ENCODE results near the gene AGBL5. TPM values are rescaled to one million over a fixed set of nuclear protein-coding genes. Genes with fewer than 3 reads are reported as not detected.
A peak's percentile ranks its signal among the peaks of the same experiment; 100 is the strongest.

Gene AGBL5
- total and polyA plus RNA-seq, 4 donors: 11.5 to 16.7 (median 14.6) TPM

- Histone ChIP-seq H3K4me1 (ENCODE audit: control insufficient read depth in 1 of 2, insufficient read depth in 2 of 2, low read length in 2 of 2) (no peaks in the 10 kb centered on the region), H3K9me3 (ENCODE audit: control insufficient read depth, low read length) (no peaks in the 10 kb centered on the region), H3K36me3 (ENCODE audit: control insufficient read depth in 1 of 2, insufficient read depth in 2 of 2, low read length in 1 of 2) (no peaks in the 10 kb centered on the region), H3K4me3 (ENCODE audit: low read length in 2 of 2) (peak overlapping the region in 1 of 2 donors; percentile 76), H3K27me3 (ENCODE audit: control insufficient read depth in 1 of 2, insufficient read depth in 2 of 2, low read length in 1 of 2) (no peaks in the 10 kb centered on the region), H3K27ac (ENCODE audit: low read depth in 1 of 2, low read length in 2 of 2) (no peak overlapping the region)
- DNase-seq (peak in 1 of 2 donors; percentile 51), ATAC-seq (ENCODE audit: low FRiP score) (no peak)
- 63 to 69% methylated on average over 8 of the region's 8 CpGs for WGBS, 2 donors
- intact Hi-C loops (cut with DNase I): loop anchor here in 1 of 2 donors (2.0 kb wide), 1 partner anchor 17 kb away; no protein-coding TSS in a partner anchor
These were observed 18.6 kb downstream of the AGBL5 start for GRCh38 chr2:27069961-27070618.

DNA sequence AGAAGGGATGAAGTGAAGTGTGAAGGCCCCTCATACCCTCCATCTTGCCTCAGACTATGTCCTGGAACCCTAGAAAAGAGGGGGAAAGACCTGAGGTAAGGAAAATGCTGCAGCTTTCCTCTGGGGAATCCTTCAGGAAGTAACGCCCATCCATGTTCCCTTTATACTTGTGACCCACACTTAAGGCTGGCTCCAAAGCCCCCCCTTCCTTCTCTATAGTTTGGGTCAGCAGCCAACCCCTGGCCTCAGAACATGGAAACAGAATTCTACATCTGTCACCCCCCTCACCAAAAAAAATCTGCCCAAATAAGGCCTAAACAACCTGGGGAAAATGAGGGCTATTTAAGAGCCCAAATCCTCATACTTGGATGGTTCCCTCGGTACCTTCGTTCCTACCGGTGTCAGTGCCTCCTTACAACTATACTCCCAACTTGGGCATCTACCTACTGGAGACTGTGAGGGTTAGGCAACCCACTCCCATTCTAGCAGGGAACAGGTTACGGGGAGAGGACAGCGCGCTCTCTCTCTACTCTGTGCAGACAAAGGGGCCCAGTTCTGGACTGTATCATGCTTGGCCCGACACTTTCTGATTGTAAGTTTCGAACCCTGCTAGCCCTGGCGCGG is 19.3 kb downstream of the AGBL5 start:
- Histone ChIP-seq H3K27me3 (ENCODE audit: control insufficient read depth in 1 of 2, insufficient read depth in 2 of 2, low read length in 1 of 2) (no peaks in the 10 kb centered on the region), H3K4me3 (ENCODE audit: low read length in 2 of 2) (peak overlapping the region; percentile 23 to 76), H3K27ac (ENCODE audit: low read depth in 1 of 2, low read length in 2 of 2) (peak overlapping the region; percentile 2 to 28), H3K9me3 (ENCODE audit: control insufficient read depth, low read length) (no peaks in the 10 kb centered on the region), H3K36me3 (ENCODE audit: control insufficient read depth in 1 of 2, insufficient read depth in 2 of 2, low read length in 1 of 2) (no peaks in the 10 kb centered on the region), H3K4me1 (ENCODE audit: control insufficient read depth in 1 of 2, insufficient read depth in 2 of 2, low read length in 2 of 2) (no peaks in the 10 kb centered on the region)
- intact Hi-C loops (cut with DNase I): loop anchor here in 1 of 2 donors (2.0 kb wide), 1 partner anchor 18 kb away; no protein-coding TSS in a partner anchor
- ATAC-seq (ENCODE audit: low FRiP score): no peak
- 0 to 1% methylated on average over 11 of the region's 11 CpGs for WGBS, 2 donors
- no peak for DNase-seq

DNA sequence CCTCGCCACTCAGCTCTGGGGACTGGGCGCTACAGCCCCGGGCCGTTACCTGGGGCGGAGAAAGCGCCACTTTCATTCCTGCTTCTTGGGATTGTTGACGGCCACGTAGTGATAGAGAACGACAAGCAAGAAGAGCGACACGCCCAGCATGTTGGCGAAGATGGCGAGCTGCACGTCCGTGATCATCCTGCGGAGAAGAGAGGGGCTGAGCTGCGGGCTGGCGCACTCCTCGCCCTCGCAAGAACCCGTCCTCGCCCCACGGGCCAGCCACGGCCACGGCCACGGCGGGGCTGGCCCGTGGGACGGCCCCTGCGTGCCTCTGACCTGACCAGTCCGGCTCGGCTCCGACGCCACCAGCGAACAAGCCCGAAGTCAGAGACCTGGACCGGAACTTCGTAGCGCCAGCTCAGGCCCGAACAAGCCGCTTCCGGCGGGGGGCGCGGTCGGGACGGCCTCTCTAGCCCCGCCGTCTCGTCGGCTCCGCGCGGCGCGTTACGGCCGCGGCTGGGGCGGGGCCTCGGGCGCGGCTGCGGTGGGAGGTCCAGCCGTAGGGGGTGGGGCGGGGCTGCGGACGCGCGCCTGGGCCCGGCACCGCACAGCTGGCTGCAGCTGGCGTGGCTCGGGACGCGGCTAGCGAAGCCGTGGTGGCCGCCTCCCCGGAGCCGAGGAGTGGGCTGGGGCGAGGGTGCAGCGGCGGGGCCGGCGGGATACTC is 20.0 kb downstream of the AGBL5 start, which contains the start of gene OST4:
Gene OST4, minus strand, starts transcription at position 378 of the 713 bp plus-strand sequence.
- Histone ChIP-seq H3K36me3 (ENCODE audit: control insufficient read depth in 1 of 2, insufficient read depth in 2 of 2, low read length in 1 of 2) (no peaks in the 10 kb centered on the region), H3K27me3 (ENCODE audit: control insufficient read depth in 1 of 2, insufficient read depth in 2 of 2, low read length in 1 of 2) (no peaks in the 10 kb centered on the region), H3K4me1 (ENCODE audit: control insufficient read depth in 1 of 2, insufficient read depth in 2 of 2, low read length in 2 of 2) (no peaks in the 10 kb centered on the region), H3K4me3 (ENCODE audit: low read length in 2 of 2) (peak within 1 kb of the TSS; percentile 50 to 76), H3K27ac (ENCODE audit: low read depth in 1 of 2, low read length in 2 of 2) (peak within 1 kb of the TSS; percentile 83 to 90), H3K9me3 (ENCODE audit: control insufficient read depth, low read length) (no peaks in the 10 kb centered on the region)
- intact Hi-C loops (cut with DNase I): loop anchor here in 1 of 2 donors (2.0 kb wide), 1 partner anchor 19 kb away; no protein-coding TSS in a partner anchor
- DNase-seq (peak; percentile 97 to 98), ATAC-seq (ENCODE audit: low FRiP score) (peak; percentile 96)
- WGBS, 2 donors: 0% methylated on average over 64 to 86 of the region's 86 CpGs

- WGBS, 2 donors: 2 to 3% methylated on average over 30 to 34 of the region's 34 CpGs
- Histone ChIP-seq H3K9me3 (ENCODE audit: control insufficient read depth, low read length) (no peaks in the 10 kb centered on the region), H3K36me3 (ENCODE audit: control insufficient read depth in 1 of 2, insufficient read depth in 2 of 2, low read length in 1 of 2) (no peaks in the 10 kb centered on the region), H3K27ac (ENCODE audit: low read depth in 1 of 2, low read length in 2 of 2) (peak overlapping the region; percentile 83 to 90), H3K27me3 (ENCODE audit: control insufficient read depth in 1 of 2, insufficient read depth in 2 of 2, low read length in 1 of 2) (no peaks in the 10 kb centered on the region), H3K4me1 (ENCODE audit: control insufficient read depth in 1 of 2, insufficient read depth in 2 of 2, low read length in 2 of 2) (no peaks in the 10 kb centered on the region), H3K4me3 (ENCODE audit: low read length in 2 of 2) (peak overlapping the region; percentile 47 to 50)
- ATAC-seq (ENCODE audit: low FRiP score): peak; percentile 66
- intact Hi-C loops (cut with DNase I): loop anchor here in 1 of 2 donors (2.0 kb wide), 1 partner anchor 19 kb away; no protein-coding TSS in a partner anchor
- peak; percentile 87 to 91 for DNase-seq
These were observed 20.7 kb downstream of the AGBL5 start for GRCh38 chr2:27071990-27072830.

GRCh38 chr2:27072920-27073319 is 21.5 kb downstream of the AGBL5 start:
- Histone ChIP-seq H3K4me3 (ENCODE audit: low read length in 2 of 2) (no peak overlapping the region), H3K27me3 (ENCODE audit: control insufficient read depth in 1 of 2, insufficient read depth in 2 of 2, low read length in 1 of 2) (no peaks in the 10 kb centered on the region), H3K36me3 (ENCODE audit: control insufficient read depth in 1 of 2, insufficient read depth in 2 of 2, low read length in 1 of 2) (no peaks in the 10 kb centered on the region), H3K9me3 (ENCODE audit: control insufficient read depth, low read length) (no peaks in the 10 kb centered on the region), H3K27ac (ENCODE audit: low read depth in 1 of 2, low read length in 2 of 2) (peak overlapping the region; percentile 30 to 83), H3K4me1 (ENCODE audit: control insufficient read depth in 1 of 2, insufficient read depth in 2 of 2, low read length in 2 of 2) (no peaks in the 10 kb centered on the region)
- ATAC-seq (ENCODE audit: low FRiP score) (no peak), DNase-seq (peak in 1 of 2 donors; percentile 31)
- intact Hi-C loops (cut with DNase I): no loop called here
- WGBS, 2 donors: 25 to 26% methylated on average over 5 of the region's 5 CpGs

GRCh38 chr2:27073782-27074181 is 22.3 kb downstream of the AGBL5 start:
- no peak for ATAC-seq (ENCODE audit: low FRiP score)
- Histone ChIP-seq H3K27me3 (ENCODE audit: control insufficient read depth in 1 of 2, insufficient read depth in 2 of 2, low read length in 1 of 2) (no peaks in the 10 kb centered on the region), H3K4me1 (ENCODE audit: control insufficient read depth in 1 of 2, insufficient read depth in 2 of 2, low read length in 2 of 2) (no peaks in the 10 kb centered on the region), H3K9me3 (ENCODE audit: control insufficient read depth, low read length) (no peaks in the 10 kb centered on the region), H3K27ac (ENCODE audit: low read depth in 1 of 2, low read length in 2 of 2) (peak overlapping the region in 1 of 2 donors; percentile 49), H3K4me3 (ENCODE audit: low read length in 2 of 2) (no peak overlapping the region), H3K36me3 (ENCODE audit: control insufficient read depth in 1 of 2, insufficient read depth in 2 of 2, low read length in 1 of 2) (no peaks in the 10 kb centered on the region)
- no peak for DNase-seq
- intact Hi-C loops (cut with DNase I): no loop called here
- 5 to 10% methylated on average over 2 of the region's 2 CpGs for WGBS, 2 donors

GRCh38 chr2:27074738-27075565 is 23.5 kb downstream of the AGBL5 start:
- Histone ChIP-seq H3K4me3 (ENCODE audit: low read length in 2 of 2) (no peak overlapping the region), H3K27me3 (ENCODE audit: control insufficient read depth in 1 of 2, insufficient read depth in 2 of 2, low read length in 1 of 2) (no peaks in the 10 kb centered on the region), H3K4me1 (ENCODE audit: control insufficient read depth in 1 of 2, insufficient read depth in 2 of 2, low read length in 2 of 2) (no peaks in the 10 kb centered on the region), H3K9me3 (ENCODE audit: control insufficient read depth, low read length) (no peaks in the 10 kb centered on the region), H3K27ac (ENCODE audit: low read depth in 1 of 2, low read length in 2 of 2) (peak overlapping the region in 1 of 2 donors; percentile 19), H3K36me3 (ENCODE audit: control insufficient read depth in 1 of 2, insufficient read depth in 2 of 2, low read length in 1 of 2) (no peaks in the 10 kb centered on the region)
- WGBS, 2 donors: 38 to 54% methylated on average over 4 of the region's 4 CpGs
- ATAC-seq (ENCODE audit: low FRiP score) (no peak), DNase-seq (peak in 1 of 2 donors; percentile 76)
- intact Hi-C loops (cut with DNase I): loop anchor here in 1 of 2 donors (5.0 kb wide), 1 partner anchor 33 kb away; no protein-coding TSS in a partner anchor

All from aorta (tissue), 5 donors.